Cerebellar nuclear complex (tissue), 1 donor: Measurements from ENCODE around the gene ARHGEF1.

Experiments
- DNase-seq, 2 experiments: peaks; one replicate each; lab custom pipeline; 2025; lab: John Stamatoyannopoulos, UW

ARHGEF1 gene

GRCh38 chr19:41918653-41919244 is 35.8 kb downstream of the ARHGEF1 start:
- DNase-seq = no peak

- no peak for DNase-seq
These were observed 37.1 kb downstream of the ARHGEF1 start for GRCh38 chr19:41919948-41920712.

- no peak for DNase-seq
These were observed 38.0 kb downstream of the ARHGEF1 start for GRCh38 chr19:41920882-41921576.

- DNase-seq = no peak
These were observed 38.9 kb downstream of the ARHGEF1 start for GRCh38 chr19:41921577-41922576.

- no peak for DNase-seq
These were observed 39.6 kb downstream of the ARHGEF1 start for GRCh38 chr19:41922585-41922984.

GRCh38 chr19:41923045-41923788 is 40.2 kb downstream of the ARHGEF1 start:
- no peak for DNase-seq

- DNase-seq = no peak
These were observed 41.5 kb downstream of the ARHGEF1 start for GRCh38 chr19:41924151-41925145.

- DNase-seq = no peak
These were observed 42.4 kb downstream of the ARHGEF1 start for GRCh38 chr19:41925208-41926003.

GRCh38 chr19:41926028-41926762 is 43.2 kb downstream of the ARHGEF1 start:
- DNase-seq = no peak

GRCh38 chr19:41926763-41927496 is 43.9 kb downstream of the ARHGEF1 start:
- no peak for DNase-seq

- no peak for DNase-seq
These were observed 44.7 kb downstream of the ARHGEF1 start for GRCh38 chr19:41927497-41928192.

GRCh38 chr19:41928221-41928683 is 45.3 kb downstream of the ARHGEF1 start, which contains the start of gene ERFL:
Gene ERFL, minus strand, starts transcription at chr19:41928449. Its CDS starts 15,530 bp downstream, at chr19:41912919.
- DNase-seq = no peak

- no peak for DNase-seq
These were observed 46.0 kb downstream of the ARHGEF1 start for GRCh38 chr19:41928754-41929535.

GRCh38 chr19:41929536-41930071 is 46.6 kb downstream of the ARHGEF1 start:
- no peak for DNase-seq

- no peak for DNase-seq
These were observed 47.3 kb downstream of the ARHGEF1 start for GRCh38 chr19:41930322-41930722.
